Amniotic stem cell (primary cell): ENCODE data around the gene RGS4.

Experiments used
- DNase-seq: peaks from one replicate; lab custom pipeline; 2025; lab: John Stamatoyannopoulos, UW

RGS4 gene

GRCh38 chr1:163069142-163069541, at the start of gene RGS4:
Gene RGS4 (plus strand): TSS chr1:163069361. CDS start chr1:163069485, 124 bp downstream.
- peak; percentile 97 for DNase-seq

- DNase-seq: no peak
Observed at GRCh38 chr1:163022129-163022528, 47.0 kb upstream of the RGS4 start.

- no peak for DNase-seq
Observed at GRCh38 chr1:163027610-163028009, 41.6 kb upstream of the RGS4 start.

DNA sequence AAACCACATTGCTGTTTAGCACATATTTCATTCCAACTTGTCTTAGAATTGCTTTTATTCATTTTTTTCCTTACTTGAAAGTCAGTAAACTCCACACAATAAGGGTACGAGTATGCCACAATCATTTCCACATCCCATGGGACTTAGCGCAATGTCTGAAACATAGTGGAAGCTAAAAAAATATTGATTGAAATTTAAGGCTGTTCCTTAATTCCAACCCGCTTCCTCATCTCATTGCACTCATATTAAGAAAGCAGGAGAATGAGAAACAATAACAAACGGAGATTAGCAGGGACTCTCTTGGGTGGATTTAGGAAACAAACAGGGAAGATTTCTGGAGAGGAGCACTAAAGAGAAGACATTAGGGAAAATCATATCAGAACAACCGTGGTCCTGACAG, 39.3 kb upstream of the RGS4 start:
- DNase-seq: no peak

- peak; percentile 84 for DNase-seq
Observed at GRCh38 chr1:163035446-163036249, 33.5 kb upstream of the RGS4 start.

DNA sequence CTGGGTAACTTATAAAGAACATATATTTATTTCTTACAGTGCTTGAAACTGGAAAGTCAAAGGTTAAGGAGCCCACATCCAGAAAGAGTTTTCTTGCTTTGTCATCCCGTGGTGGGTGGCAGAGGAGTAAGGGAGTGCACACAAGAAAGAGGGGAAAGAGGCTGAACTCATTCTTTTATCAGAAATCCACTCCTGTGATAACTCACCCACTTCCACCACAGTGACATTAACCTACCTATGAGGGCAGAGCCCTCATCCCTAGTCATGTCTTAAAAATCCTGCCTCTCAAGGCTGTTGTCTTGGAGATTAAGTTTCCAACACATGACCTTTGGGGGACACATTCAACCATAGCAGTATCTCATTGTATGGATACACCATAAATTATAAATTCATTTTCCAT, 32.5 kb upstream of the RGS4 start:
- no peak for DNase-seq

DNA sequence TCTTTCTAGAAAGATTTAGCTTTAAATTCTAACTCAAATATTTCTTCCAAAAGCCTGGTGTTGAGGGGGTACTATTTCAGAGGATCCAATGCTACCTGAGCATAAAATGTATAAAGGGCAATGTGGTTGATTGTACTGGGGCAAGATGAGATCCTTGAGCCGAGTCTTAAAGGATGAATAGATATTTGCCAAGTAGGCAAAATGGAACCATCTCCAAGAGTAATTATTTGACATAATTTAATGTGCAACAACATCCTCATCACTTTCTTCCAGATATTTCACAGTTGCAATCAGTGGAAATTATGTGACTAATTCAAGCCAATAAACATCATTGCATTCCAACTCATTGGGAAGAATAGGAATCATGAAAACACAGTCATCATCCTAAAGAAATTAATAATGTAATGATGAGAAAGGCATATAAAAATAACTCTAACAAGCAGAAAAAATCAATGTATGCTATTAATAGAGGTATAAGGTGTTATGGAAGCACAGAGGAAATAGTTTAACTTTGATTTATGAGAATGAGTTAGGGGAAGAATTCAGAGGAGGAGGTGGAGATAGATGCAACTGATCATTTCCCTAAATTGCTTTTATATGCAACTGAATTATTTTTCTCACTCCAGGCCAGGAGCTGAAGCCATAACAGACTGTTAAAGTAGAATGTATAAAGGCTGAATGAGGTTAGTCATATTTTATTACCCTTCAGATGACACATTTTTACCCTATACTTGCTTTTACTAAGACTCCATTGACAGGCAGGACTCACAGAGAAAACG, 30.0 kb upstream of the RGS4 start:
- DNase-seq: no peak

DNA sequence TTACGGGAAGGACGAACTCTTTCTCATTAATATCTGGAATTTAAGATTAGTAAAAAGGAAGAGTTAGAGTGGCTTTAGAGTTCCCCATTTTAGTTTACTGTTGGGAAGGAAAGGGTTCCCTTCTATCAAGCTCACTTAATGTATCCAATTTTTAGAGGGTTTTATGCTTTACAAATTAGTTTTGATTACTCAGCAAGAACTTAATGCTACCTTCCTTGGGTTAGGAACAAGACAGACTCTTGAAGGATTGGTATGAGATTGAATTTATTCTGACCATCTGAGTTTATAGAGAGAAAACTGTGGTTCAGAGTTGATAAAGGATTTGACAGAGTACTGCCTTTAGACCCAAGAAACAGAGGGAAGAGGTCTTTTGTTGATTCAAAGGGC, 29.5 kb upstream of the RGS4 start:
- DNase-seq: no peak

DNA sequence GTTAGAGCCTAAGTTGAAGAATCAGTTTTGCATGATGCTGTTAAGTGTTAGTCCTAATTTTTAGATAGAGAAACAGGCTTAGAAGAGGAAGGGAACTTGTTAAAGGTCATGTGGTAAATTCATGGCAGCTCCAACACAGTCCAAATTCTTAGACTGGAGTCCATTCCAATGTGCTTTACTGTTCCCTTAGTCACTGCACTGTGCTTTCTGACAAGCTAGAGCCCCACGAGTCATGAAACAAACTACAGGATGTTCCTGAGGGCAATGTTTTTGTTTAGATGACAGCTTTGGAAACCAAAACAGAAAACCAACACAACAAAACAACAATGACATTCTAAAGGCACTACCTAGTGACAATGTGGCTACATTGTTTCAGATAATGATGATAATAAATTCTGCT, 23.1 kb upstream of the RGS4 start:
- DNase-seq: no peak

- DNase-seq: peak; percentile 37
Observed at GRCh38 chr1:163047951-163048659, 21.1 kb upstream of the RGS4 start.

DNA sequence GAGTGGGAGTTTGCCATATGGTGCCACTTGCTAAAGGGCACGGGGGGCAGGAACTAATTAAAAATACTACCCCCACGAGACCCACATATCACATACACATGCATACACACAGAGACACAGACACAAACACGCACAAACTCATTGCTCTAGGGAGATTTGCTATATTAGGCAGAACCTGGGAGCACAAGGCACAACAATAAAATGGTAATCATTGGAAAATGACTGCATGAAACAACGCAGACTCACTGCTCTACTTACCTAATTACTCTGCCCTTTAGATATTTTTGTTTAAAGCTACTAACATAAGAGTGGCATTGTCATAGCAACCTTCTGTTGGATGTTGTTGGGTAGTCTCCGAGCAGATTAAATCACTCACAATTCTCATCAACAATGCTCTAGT, 20.3 kb upstream of the RGS4 start:
- no peak for DNase-seq

- no peak for DNase-seq
Observed at GRCh38 chr1:163049296-163049695, 19.9 kb upstream of the RGS4 start.

DNA sequence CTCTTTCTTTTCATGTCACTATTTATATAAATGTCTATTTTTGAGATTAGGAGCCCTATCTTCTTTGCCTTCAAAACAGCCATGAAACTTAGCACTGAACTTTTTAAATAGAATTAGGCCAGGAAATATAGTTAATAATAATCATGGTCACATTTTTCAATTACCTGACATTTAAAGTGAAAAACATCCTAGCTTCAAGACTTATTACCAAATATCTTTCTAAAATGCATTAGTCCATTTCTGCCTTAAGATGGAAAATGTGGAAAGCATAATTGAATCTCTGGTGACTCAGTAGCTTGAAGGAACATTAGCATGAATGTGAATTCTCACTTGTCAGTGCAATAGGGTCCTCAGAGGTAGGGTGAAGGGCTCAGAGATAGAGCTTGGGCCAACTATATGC, 18.7 kb upstream of the RGS4 start:
- DNase-seq: no peak

- DNase-seq: no peak
Observed at GRCh38 chr1:163054181-163054591, 15.0 kb upstream of the RGS4 start.

DNA sequence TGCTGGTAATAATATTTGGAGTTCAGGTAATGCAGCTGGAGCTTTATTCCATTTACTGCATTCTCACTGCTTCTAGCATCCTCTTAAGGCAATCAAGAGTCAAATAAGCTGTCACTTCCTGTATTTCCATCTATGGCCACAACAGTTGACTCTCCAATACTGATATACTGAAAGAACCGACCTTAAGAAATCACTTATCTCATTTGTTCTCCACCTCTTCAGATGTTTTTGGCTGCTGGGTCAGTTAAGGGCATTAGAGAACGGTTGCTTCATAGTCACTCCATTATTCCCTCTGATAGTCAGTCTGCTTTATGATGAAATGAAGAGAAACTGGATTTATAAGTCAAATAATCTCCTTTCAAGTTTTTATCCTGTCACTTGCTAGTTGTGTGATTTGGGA, 14.2 kb upstream of the RGS4 start:
- DNase-seq: no peak

DNA sequence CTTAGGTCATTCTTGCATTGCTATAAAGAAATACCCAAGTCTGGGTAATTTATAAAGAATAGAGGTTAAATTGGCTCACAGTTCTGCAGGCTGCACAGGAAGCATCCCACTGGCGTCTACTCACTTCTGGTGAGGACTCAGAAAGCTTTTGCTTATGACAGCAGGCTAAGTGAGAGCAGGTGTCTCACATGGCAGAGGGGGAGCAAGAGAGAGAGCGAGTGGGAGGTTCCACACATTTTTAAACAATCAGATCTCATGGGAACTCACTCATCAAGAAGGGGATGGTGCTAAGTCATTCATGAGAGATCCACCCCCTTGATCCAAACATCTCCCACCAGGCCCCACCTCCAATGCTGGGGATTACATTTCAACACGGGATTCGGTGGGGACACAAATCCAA, 13.6 kb upstream of the RGS4 start:
- no peak for DNase-seq

DNA sequence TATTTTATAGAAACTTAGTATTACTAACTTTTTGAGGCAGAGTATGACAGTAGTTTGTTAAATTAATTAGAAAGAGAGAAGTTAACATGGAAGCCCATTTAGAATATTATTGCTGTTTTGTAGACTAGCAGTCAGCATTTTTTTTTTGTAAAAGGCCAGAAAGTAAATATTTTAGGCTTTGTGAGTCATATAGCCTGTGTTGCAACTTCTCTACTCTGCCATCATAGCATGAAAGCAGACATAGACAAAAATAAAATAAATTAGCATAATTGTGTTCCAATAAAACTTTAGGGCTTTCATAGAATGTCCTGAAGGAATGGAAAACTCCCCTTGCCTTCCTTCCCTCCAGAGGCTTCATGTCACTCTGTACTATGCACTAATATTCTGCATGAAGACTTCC, 12.3 kb upstream of the RGS4 start:
- no peak for DNase-seq

DNA sequence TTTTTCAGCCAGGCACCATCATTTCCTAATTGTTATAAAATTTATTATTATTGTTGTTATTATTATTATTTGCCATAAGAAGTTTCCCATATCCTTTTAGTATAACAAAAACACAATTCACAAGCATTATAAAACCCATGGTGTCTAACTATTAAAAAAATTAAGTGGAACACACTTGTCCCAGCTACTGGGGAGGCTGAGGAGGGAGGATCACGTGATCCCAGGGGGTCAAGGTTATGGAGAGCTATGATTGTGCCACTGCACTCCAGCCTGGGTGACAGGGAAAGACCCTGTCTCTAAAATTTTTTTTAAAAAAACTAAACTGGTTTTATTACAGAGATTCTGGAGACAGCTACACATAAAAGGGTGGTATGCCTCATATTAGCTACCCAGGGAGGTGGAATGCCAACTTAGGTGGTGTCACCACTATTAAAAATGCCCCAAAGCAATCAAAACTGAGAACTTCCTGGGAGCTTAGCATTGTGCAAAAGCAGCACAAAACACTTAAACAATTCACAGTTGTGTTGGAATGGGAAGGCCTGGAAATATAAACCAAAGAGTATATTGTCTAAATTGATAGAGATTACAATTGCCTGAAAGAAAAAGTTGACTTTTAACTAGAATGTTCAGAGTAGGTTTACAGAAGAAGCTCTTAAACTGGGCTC, 8.7 kb upstream of the RGS4 start:
- DNase-seq: no peak

DNA sequence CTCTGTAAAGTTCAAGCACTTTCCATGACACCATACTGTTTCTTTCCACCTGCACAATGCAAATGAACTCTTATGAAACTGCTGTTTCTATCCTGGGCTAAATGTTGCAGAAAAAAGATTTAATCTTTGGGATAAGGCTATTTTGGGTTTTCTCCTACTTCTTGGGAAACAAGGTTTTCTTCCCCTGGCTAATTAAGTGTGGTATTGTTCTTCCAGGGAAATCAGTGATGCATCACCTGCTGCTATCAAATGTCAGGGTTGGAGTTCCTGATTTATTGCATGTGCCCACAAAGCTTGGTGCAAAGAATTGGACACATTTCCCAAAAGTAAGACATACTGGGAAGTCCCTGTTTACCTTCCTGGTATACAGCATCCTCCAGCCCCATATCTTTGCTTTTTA, 6.0 kb upstream of the RGS4 start:
- DNase-seq: no peak

GRCh38 chr1:163063610-163064009, 5.6 kb upstream of the RGS4 start:
- no peak for DNase-seq

DNA sequence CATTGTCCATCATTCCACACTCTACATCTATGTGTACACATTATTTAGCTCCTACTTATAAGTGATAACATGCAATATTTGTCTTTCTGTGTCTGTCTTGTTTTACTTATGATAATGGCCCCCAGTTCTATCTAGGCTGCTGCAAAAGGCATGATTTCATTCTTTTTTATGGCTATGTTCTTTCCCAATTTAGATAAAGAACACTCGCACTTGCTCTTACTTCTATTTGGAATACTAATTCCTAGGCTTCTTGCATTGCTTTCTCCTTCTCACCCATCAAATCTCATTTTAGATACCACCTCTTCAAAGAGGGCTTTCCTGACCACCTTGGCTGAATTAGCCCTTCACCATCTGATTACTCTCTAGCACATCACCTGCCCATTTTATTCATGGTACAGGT, 3.0 kb upstream of the RGS4 start:
- no peak for DNase-seq

GRCh38 chr1:163066686-163067085, 2.5 kb upstream of the RGS4 start:
- DNase-seq: no peak
